ENCODE results near the gene CTSC. TPM values are rescaled to one million over a fixed set of nuclear protein-coding genes. Genes with fewer than 3 reads are reported as not detected.

CTSC gene
- total RNA-seq, 1 experiment from 2014 or later: 359 TPM

- Histone ChIP-seq H3K4me1 (ENCODE audit: insufficient read depth, low read length) (peaks cover 9% of the 10 kb centered on the region), H3K9me3 (ENCODE audit: control insufficient read depth, low read depth, low read length) (no peaks in the 10 kb centered on the region), H3K23me2 (ENCODE audit: insufficient read length, low read depth, low read length, poor library complexity, severe bottlenecking) (no peaks in the 10 kb centered on the region), H3K27ac (ENCODE audit: insufficient read length, low read depth, low read length) (no peak overlapping the region), H3K9ac (ENCODE audit: extremely low read depth, insufficient read length, low read length) (no peak overlapping the region), H4K20me1 (ENCODE audit: control insufficient read depth, insufficient read depth, insufficient read length) (no peaks in the 10 kb centered on the region), H3K4me2 (ENCODE audit: insufficient read depth, insufficient read length, low read length) (no peak overlapping the region), H2BK15ac (ENCODE audit: low read depth, low read length) (no peak overlapping the region), H2BK20ac (ENCODE audit: low read depth, low read length, poor library complexity, severe bottlenecking) (no peak overlapping the region), H4K91ac (ENCODE audit: insufficient read length, low read depth, low read length) (no peak overlapping the region), H4K5ac (ENCODE audit: insufficient read length, low read depth, low read length) (no peak overlapping the region), H2AK5ac (ENCODE audit: insufficient read length, low read length) (no peak overlapping the region), H2BK120ac (ENCODE audit: low read depth, low read length, poor library complexity, severe bottlenecking) (no peak overlapping the region), H2BK12ac (ENCODE audit: insufficient read length, low read depth, low read length) (no peak overlapping the region), H3K56ac (ENCODE audit: insufficient read length, low read depth, low read length) (no peak overlapping the region), H3K23ac (ENCODE audit: insufficient read length, low read depth, low read length) (no peak overlapping the region), H3K18ac (ENCODE audit: insufficient read length, low read depth, low read length) (no peak overlapping the region), H3T11ph (ENCODE audit: low read length) (no peak overlapping the region), H4K8ac (replicated peaks; ENCODE audit: insufficient read length, low read depth, low read length) (no peak overlapping the region), H3K4ac (ENCODE audit: low read depth, low read length) (no peak overlapping the region), H3K79me1 (ENCODE audit: insufficient read depth, low read depth, low read length, poor library complexity, severe bottlenecking) (no peaks in the 10 kb centered on the region), H3K14ac (ENCODE audit: insufficient read depth, low read length) (no peak overlapping the region), H3K79me2 (ENCODE audit: insufficient read depth, low read length) (peaks cover 5% of the 10 kb centered on the region; the same call in 1 of the 2 replicates), H3K27me3 (ENCODE audit: insufficient read depth, low read length) (no peaks in the 10 kb centered on the region), H2BK5ac (ENCODE audit: insufficient read length, low read length) (no peak overlapping the region), H2AFZ (ENCODE audit: low read length) (no peak overlapping the region)
- no peak overlapping the region for H3K4me3 Mint-ChIP-seq
- peak overlapping the region in 2 of 3 experiments; percentile 51 to 57; a peak in 2 of 7 replicates for H3K27ac Mint-ChIP-seq
- H3K4me1 Mint-ChIP-seq: peaks cover 69 to 70% of the 10 kb centered on the region in 2 experiments
- DNase-seq: no peak
- WGBS (ENCODE audit: extremely low coverage, insufficient read length, low lambda C conversion rate): no CpG with 5 or more reads among the region's 1 CpG
- peaks cover 54 to 82% (median 67%) of the 10 kb centered on the region in 3 experiments for H3K36me3 Mint-ChIP-seq (ENCODE audit: insufficient read depth in 1 of 3, low read depth in 3 of 3)
- no peak for TF ChIP-seq CTCF (conservative IDR thresholded peaks at IDR 0.05)
- H3K27me3 Mint-ChIP-seq (ENCODE audit: low read depth): no peaks in the 10 kb centered on the region
- peaks cover 5 to 10% of the 10 kb centered on the region in 2 experiments; a peak in 3 of 5 replicates for H3K9me3 Mint-ChIP-seq
Observed at GRCh38 chr11:88304352-88304751, 33.2 kb downstream of the CTSC start.
